ENCODE measurements around the gene NT5DC4.

DNA sequence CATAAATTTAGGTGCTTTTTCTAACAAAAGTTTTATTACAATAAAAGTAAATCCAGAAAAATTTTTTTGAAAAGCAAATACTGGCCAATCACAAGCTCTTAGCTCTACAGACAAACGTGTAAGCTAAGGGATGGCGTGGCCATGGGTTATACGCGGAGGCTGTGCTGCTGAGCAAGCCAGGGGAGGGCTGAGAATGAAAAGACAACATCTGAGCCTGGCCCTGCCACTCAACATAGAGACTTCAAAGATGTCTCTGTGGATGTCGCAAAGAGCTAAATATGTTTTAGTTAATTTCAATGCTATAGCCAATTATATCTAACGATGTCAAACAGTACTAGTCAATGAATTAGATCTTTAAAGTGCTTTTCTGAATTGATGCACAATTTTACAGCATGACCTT lies 33.3 kb upstream of the NT5DC4 start:
- TF ChIP-seq, protein P1, sequence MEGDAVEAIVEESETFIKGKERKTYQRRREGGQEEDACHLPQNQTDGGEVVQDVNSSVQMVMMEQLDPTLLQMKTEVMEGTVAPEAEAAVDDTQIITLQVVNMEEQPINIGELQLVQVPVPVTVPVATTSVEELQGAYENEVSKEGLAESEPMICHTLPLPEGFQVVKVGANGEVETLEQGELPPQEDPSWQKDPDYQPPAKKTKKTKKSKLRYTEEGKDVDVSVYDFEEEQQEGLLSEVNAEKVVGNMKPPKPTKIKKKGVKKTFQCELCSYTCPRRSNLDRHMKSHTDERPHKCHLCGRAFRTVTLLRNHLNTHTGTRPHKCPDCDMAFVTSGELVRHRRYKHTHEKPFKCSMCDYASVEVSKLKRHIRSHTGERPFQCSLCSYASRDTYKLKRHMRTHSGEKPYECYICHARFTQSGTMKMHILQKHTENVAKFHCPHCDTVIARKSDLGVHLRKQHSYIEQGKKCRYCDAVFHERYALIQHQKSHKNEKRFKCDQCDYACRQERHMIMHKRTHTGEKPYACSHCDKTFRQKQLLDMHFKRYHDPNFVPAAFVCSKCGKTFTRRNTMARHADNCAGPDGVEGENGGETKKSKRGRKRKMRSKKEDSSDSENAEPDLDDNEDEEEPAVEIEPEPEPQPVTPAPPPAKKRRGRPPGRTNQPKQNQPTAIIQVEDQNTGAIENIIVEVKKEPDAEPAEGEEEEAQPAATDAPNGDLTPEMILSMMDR (IDR thresholded peaks at IDR 0.05; ENCODE audit: low read depth, low read length, poor library complexity, severe bottlenecking): no peak
- TF ChIP-seq EZH2phosphoT487 (IDR thresholded peaks at IDR 0.05; ENCODE audit: borderline replicate concordance, low read length): no peak

Data from DOHH2 (cell line).